A549 (cell line): ENCODE results near the gene DCUN1D1. TPM values are rescaled to one million over a fixed set of nuclear protein-coding genes. Genes with fewer than 3 reads are reported as not detected.

Experiments used
- ATAC-seq, 2 experiments: fragments of 200-7000 bp in 1 of 2; fragments of >200 bp in 1 of 2; cut with Nextera tagmentation in 1 of 2; cut with Tn5 transposase in 1 of 2; 3 replicates each; pipeline versions ENCODE4 v1.8.0 to v1.9.1; 2018 to 2020; ENCODE audit warnings: mild to moderate bottlenecking in 1 of 2, moderate library complexity in 1 of 2
- CTCF ChIA-PET: fragments of 300-600 bp; sonication (Branson Sonifier 250); formaldehyde crosslinking; extraction: SDS; loops from one replicate; lab custom pipeline; 2021; ENCODE audit warnings: antibody characterized with exemption, inconsistent platforms; lab: Yijun Ruan, JAX
- POLR2A ChIA-PET: fragments of 350-600 bp; formaldehyde crosslinking; extraction: SDS; loops from one replicate; lab custom pipeline; 2021; ENCODE audit warnings: antibody characterized with exemption, inconsistent platforms; lab: Yijun Ruan, JAX
- DNase-seq, 2 experiments: peaks; one replicate each; pipeline versions ENCODE4 v3.0.0 to v3.0.0-alpha.2; 2011 to 2016; ENCODE audit warnings: low read depth in 1 of 2, low spot score in 1 of 2
- FAIRE-seq: peaks from 2 replicates; lab custom pipeline; 2011; peaks lifted over from hg19 to GRCh38; lab: Jason Lieb, UNC
- H3K27ac ChIP-seq, 2 experiments: fragments of >200 bp; sonication (Bioruptor Twin); formaldehyde crosslinking; 3 replicates each; pipeline ENCODE4 v1.5.1; 2016 to 2017
- H3K4me1 ChIP-seq: fragments of >200 bp; sonication (Bioruptor Twin); formaldehyde crosslinking; 3 replicates; pipeline ENCODE4 v1.6.1; 2016
- H3K4me2 ChIP-seq: fragments of >200 bp; sonication (Bioruptor Twin); formaldehyde crosslinking; 3 replicates; pipeline ENCODE4 v1.6.1; 2016
- H3K4me3 ChIP-seq: fragments of >200 bp; sonication (Bioruptor Twin); formaldehyde crosslinking; 3 replicates; pipeline ENCODE4 v1.5.1; 2016
- H3K9me3 ChIP-seq: fragments of >200 bp; sonication (Bioruptor Twin); formaldehyde crosslinking; 3 replicates; pipeline ENCODE4 v1.6.1; 2016
- CEBPB ChIP-seq, 2 experiments: fragments of >200 bp in 1 of 2; sonication (Bioruptor Twin) in 1 of 2; formaldehyde crosslinking in 1 of 2; IDR thresholded peaks; 2 replicates each; pipeline ENCODE4 v1.6.1; 2012 to 2016
- FOSL2 ChIP-seq, 2 experiments: fragments of 450-650 bp in 1 of 2; fragments of >200 bp in 1 of 2; sonication (Bioruptor Twin) in 1 of 2; formaldehyde crosslinking; IDR thresholded peaks; 2 replicates each; pipeline versions ENCODE4 v1.5.0 to v1.6.1; 2016 to 2020; ENCODE audit warnings: mild to moderate bottlenecking in 1 of 2, moderate library complexity in 1 of 2
- JUN ChIP-seq, 2 experiments: fragments of >200 bp; sonication (Bioruptor Twin); formaldehyde crosslinking; IDR thresholded peaks; 2 replicates in 1 of 2; 3 replicates in 1 of 2; pipeline ENCODE4 v1.6.1; 2016 to 2017
- RARB ChIP-seq: fragments of 250-450 bp; sonication (Bioruptor Pico); IDR thresholded peaks from 2 replicates; pipeline ENCODE4 v1.8.0; 2021; ENCODE audit warnings: mild to moderate bottlenecking, moderate library complexity
- SMC3 ChIP-seq: fragments of >200 bp; sonication (Bioruptor Twin); formaldehyde crosslinking; IDR thresholded peaks from 3 replicates; pipeline ENCODE4 v1.6.1; 2018; ENCODE audit warnings: inconsistent platforms
- WGBS: methylation state at CpG from one replicate; pipeline ENCODE4 v1.1.6; 2017; ENCODE audit errors: missing lambda C conversion rate; 5-methylcytosine and 5-hydroxymethylcytosine counted together
- polyA plus RNA-seq, 4 experiments: library from polyadenylated mRNA; depleted of rRNA in 3 of 4; stranded (reverse); fragments of >200 nt; fragmentation: RNase III in 1 of 4; extraction: RNeasy Plus Mini Kit Qiagen cat#74134 plus additional on column Dnase treatment in 1 of 4; gene quantifications; 2 replicates in 3 of 4; 3 replicates in 1 of 4; pipeline ENCODE4 v1.2.3, GENCODE V29; 2011 to 2017

Gene DCUN1D1
- polyA plus RNA-seq, 2 of the 4 experiments (the other 2 are of a cell fraction): 20.3 to 34.4 TPM

GRCh38 chr3:182889948-182890629, 90.2 kb downstream of the DCUN1D1 start:
- FAIRE-seq: no peak

More at GRCh38 chr3:182889948-182890629, 90.2 kb downstream of the DCUN1D1 start:
- H3K4me3 ChIP-seq: no peak overlapping the region
- H3K4me2 ChIP-seq: peak overlapping the region; percentile 28; the same call in 2 of the 3 replicates
- CTCF ChIA-PET: no interaction called here
- TF ChIP-seq RARB (CRISPR knock-in tag) (no peak), CEBPB (IDR thresholded peaks at IDR 0.05) (peak in 1 of 2 experiments; percentile 57; a peak in 2 of 4 replicates), FOSL2 (IDR thresholded peaks at IDR 0.05) (no peak), FOSL2 (CRISPR knock-in tag; IDR thresholded peaks at IDR 0.05) (peak; percentile 26; the same call in 1 of the 2 replicates), JUN (IDR thresholded peaks at IDR 0.05) (no peak), SMC3 (no peak)
- TF ChIP-seq, all 56 proteins: peak for 2
- Histone ChIP-seq H3K27ac (peak overlapping the region in 1 of 2 experiments; percentile 32; a peak in 1 of 6 replicates), H3K4me1 (peaks cover 13% of the 10 kb centered on the region; the same call in 2 of the 3 replicates), H3K9me3 (no peaks in the 10 kb centered on the region)
- whole genome bisulfite sequencing: 57% methylated on average over 3 of the region's 3 CpGs
- POLR2A ChIA-PET: no interaction called here
- peak in 1 of 2 experiments; percentile 30; a peak in 2 of 6 replicates for ATAC-seq
- peak in 1 of 2 experiments; percentile 3 for DNase-seq

Other genes starting within 250 kb of the DCUN1D1 start
- gene ATP11B, start 187.0 kb downstream of the DCUN1D1 start, polyA plus RNA-seq (2011; rRNA removed): 16.5 and 17.2 TPM in 2 replicates
- 9.1 to 10.1 TPM (median 10.0 TPM) in 3 replicates for gene ATP11B, start 187.0 kb downstream of the DCUN1D1 start, polyA plus RNA-seq (2017; fragmentation: RNase III; extraction: RNeasy Plus Mini Kit Qiagen cat#74134 plus additional on column Dnase treatment)
- 11.3 and 12.4 TPM in 2 replicates for gene MCCC1, start 119.0 kb upstream of the DCUN1D1 start, polyA plus RNA-seq (2011; rRNA removed)
- gene MCCC1, start 119.0 kb upstream of the DCUN1D1 start, polyA plus RNA-seq (2017; fragmentation: RNase III; extraction: RNeasy Plus Mini Kit Qiagen cat#74134 plus additional on column Dnase treatment): 10.3 to 11.9 TPM (median 11.8 TPM) in 3 replicates
- 0.72 and 0.91 TPM in 2 replicates for gene LAMP3, start 182.2 kb upstream of the DCUN1D1 start, polyA plus RNA-seq (2011; rRNA removed)
- 0.06 to 0.15 TPM (median 0.14 TPM) in 3 replicates for gene LAMP3, start 182.2 kb upstream of the DCUN1D1 start, polyA plus RNA-seq (2017; fragmentation: RNase III; extraction: RNeasy Plus Mini Kit Qiagen cat#74134 plus additional on column Dnase treatment)